ENCODE measurements around the gene RFLNA. TPM values are rescaled to one million over a fixed set of nuclear protein-coding genes. Genes with fewer than 3 reads are reported as not detected.

RFLNA gene
- total and polyA plus RNA-seq, 2 experiments from 2014 or later, result 3.9 to 20.4 TPM

GRCh38 chr12:124304314-124304790 is 9.5 kb downstream of the RFLNA start (continued):
- no peak for TF ChIP-seq EZH2phosphoT487 (IDR thresholded peaks at IDR 0.05; ENCODE audit: unreplicated experiment)

GRCh38 chr12:124305136-124305535 is 10.2 kb downstream of the RFLNA start:
- Histone ChIP-seq H3K27ac (ENCODE audit: low read depth) (no peak overlapping the region), H3K27me3 (ENCODE audit: insufficient read depth) (no peaks in the 10 kb centered on the region), H3F3A (replicated peaks; ENCODE audit: low read depth) (no peaks in the 10 kb centered on the region), H3K4me2 (no peak overlapping the region), H3K9me2 (ENCODE audit: insufficient read depth) (no peaks in the 10 kb centered on the region), H3K4me1 (ENCODE audit: insufficient read depth) (no peaks in the 10 kb centered on the region), H4K20me1 (replicated peaks; ENCODE audit: insufficient read depth) (no peaks in the 10 kb centered on the region), H3K4me3 (no peak overlapping the region), H3K36me3 (ENCODE audit: insufficient read depth) (no peaks in the 10 kb centered on the region), H3K79me2 (replicated peaks; ENCODE audit: insufficient read depth) (peaks cover 7% of the 10 kb centered on the region), H2AFZ (no peak overlapping the region)
- DNase-seq (ENCODE audit: low spot score) (no peak), ATAC-seq (no peak)
- Mint-ChIP-seq H3K27me3 (ENCODE audit: insufficient read depth, low read depth, poor library complexity) (peaks cover 13% of the 10 kb centered on the region), H3K9me3 (no peaks in the 10 kb centered on the region), H3K4me1 (0 out of 3 replicates have a peak, but pooled peaks cover 4% of the 10 kb centered on the region), H3K36me3 (ENCODE audit: low read depth) (peaks cover 6% of the 10 kb centered on the region; the same call in 2 of the 3 replicates), H3K4me3 (no peak overlapping the region), H3K27ac (no peak overlapping the region)
- no peak for TF ChIP-seq EZH2 (IDR thresholded peaks at IDR 0.05; ENCODE audit: low read depth, unreplicated experiment)
- no peak for TF ChIP-seq EZH2phosphoT487 (IDR thresholded peaks at IDR 0.05; ENCODE audit: unreplicated experiment)
- TF ChIP-seq JUNB (IDR thresholded peaks at IDR 0.05; ENCODE audit: unreplicated experiment), result no peak
- no peak for TF ChIP-seq CREB1 (CRISPR knock-in tag; IDR thresholded peaks at IDR 0.05; ENCODE audit: low read depth)
- no peak for TF ChIP-seq STAT1 (IDR thresholded peaks at IDR 0.05; ENCODE audit: unreplicated experiment)
- no peak for TF ChIP-seq CTCF (conservative IDR thresholded peaks at IDR 0.05; ENCODE audit: low read depth in 2 of 2)
- TF ChIP-seq ETS1 (IDR thresholded peaks at IDR 0.05), result no peak
- no peak for TF ChIP-seq NANOG (IDR thresholded peaks at IDR 0.05; ENCODE audit: borderline replicate concordance)
- TF ChIP-seq ZNF114 (CRISPR knock-in tag; IDR thresholded peaks at IDR 0.05), result no peak
- TF ChIP-seq POLR2AphosphoS5 (IDR thresholded peaks at IDR 0.05; ENCODE audit: low read depth), result no peak
- no peak for TF ChIP-seq REST (IDR thresholded peaks at IDR 0.05; ENCODE audit: unreplicated experiment)
- TF ChIP-seq ZNF462 (CRISPR knock-in tag; IDR thresholded peaks at IDR 0.05), result no peak
- TF ChIP-seq ZNF331 (CRISPR knock-in tag; IDR thresholded peaks at IDR 0.05; ENCODE audit: low read depth), result no peak

Data from GM23338 (cell line).